ENCODE measurements around the gene RPL22L1. TPM values are rescaled to one million over a fixed set of nuclear protein-coding genes. Genes with fewer than 3 reads are reported as not detected.

Gene RPL22L1
- total RNA-seq, 2 donors from 2014 or later: 26.0 to 61.2 TPM

DNA sequence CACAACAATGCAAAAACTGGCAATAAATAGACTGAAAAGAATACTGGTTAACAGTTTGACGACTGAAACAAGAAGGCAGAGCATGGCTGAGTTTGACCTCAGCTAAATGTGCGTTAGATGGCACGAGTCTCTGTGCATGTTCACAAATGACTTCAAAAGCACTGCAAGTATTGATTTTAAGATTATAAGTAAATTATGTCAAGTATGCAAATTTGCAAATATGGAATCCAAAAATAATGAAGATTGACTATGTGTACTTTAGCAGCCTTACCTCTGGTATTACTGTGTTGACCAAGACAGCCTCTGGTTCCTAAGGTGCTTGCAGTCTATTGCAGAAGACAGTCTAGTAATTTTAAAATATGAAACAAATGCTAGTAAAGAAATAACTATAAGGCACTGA lies 41.1 kb upstream of the RPL22L1 start:
- H3K4me3 ChIP-seq: no peak overlapping the region
- ATAC-seq (no peak), DNase-seq (no peak)
- H3K36me3 ChIP-seq (replicated peaks in 1 of 2; ENCODE audit: insufficient read depth in 1 of 2, low read depth in 2 of 2): no peaks in the 10 kb centered on the region
- H3K4me1 ChIP-seq: peaks cover 14% of the 10 kb centered on the region
- H3K27me3 ChIP-seq: no peaks in the 10 kb centered on the region
- H3K27ac ChIP-seq: no peak overlapping the region
- TF ChIP-seq POLR2A (IDR thresholded peaks at IDR 0.05): no peak
- TF ChIP-seq, protein P1, sequence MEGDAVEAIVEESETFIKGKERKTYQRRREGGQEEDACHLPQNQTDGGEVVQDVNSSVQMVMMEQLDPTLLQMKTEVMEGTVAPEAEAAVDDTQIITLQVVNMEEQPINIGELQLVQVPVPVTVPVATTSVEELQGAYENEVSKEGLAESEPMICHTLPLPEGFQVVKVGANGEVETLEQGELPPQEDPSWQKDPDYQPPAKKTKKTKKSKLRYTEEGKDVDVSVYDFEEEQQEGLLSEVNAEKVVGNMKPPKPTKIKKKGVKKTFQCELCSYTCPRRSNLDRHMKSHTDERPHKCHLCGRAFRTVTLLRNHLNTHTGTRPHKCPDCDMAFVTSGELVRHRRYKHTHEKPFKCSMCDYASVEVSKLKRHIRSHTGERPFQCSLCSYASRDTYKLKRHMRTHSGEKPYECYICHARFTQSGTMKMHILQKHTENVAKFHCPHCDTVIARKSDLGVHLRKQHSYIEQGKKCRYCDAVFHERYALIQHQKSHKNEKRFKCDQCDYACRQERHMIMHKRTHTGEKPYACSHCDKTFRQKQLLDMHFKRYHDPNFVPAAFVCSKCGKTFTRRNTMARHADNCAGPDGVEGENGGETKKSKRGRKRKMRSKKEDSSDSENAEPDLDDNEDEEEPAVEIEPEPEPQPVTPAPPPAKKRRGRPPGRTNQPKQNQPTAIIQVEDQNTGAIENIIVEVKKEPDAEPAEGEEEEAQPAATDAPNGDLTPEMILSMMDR (IDR thresholded peaks at IDR 0.05): no peak
- WGBS, 2 donors: 71 to 75% methylated on average over 3 of the region's 3 CpGs
- H3K9me3 ChIP-seq: peaks cover 0 to 5% (median 0%) of the 10 kb centered on the region in 3 donors
- intact Hi-C loops (cut with DNase I): no loop called here

DNA sequence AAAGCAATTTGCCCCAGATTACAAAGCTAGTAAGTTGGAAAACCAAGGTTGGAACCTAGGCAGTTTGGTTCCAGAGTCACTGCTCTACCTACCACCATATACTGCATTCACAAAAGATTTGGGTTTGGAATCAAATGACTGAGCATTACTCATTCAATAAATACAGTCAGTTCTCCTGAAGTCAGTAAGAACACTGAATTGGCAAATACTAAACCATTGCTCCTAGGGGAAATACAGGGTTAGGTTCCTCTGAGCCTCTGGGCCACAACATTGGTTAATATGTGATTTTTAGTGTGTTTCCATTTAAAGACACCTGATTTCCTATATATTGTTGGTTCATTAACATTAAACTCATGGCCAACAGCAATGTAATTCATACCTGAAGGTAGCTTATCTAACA lies 40.5 kb upstream of the RPL22L1 start:
- no peak for DNase-seq
- TF ChIP-seq POLR2A (IDR thresholded peaks at IDR 0.05): no peak
- Histone ChIP-seq H3K27ac (no peak overlapping the region), H3K4me1 (peaks cover 14% of the 10 kb centered on the region), H3K27me3 (no peaks in the 10 kb centered on the region), H3K36me3 (replicated peaks in 1 of 2; ENCODE audit: insufficient read depth in 1 of 2, low read depth in 2 of 2) (no peaks in the 10 kb centered on the region), H3K9me3 (peaks cover 0 to 5% (median 0%) of the 10 kb centered on the region in 3 donors), H3K4me3 (no peak overlapping the region)
- no peak for ATAC-seq
- intact Hi-C loops (cut with DNase I): no loop called here

DNA sequence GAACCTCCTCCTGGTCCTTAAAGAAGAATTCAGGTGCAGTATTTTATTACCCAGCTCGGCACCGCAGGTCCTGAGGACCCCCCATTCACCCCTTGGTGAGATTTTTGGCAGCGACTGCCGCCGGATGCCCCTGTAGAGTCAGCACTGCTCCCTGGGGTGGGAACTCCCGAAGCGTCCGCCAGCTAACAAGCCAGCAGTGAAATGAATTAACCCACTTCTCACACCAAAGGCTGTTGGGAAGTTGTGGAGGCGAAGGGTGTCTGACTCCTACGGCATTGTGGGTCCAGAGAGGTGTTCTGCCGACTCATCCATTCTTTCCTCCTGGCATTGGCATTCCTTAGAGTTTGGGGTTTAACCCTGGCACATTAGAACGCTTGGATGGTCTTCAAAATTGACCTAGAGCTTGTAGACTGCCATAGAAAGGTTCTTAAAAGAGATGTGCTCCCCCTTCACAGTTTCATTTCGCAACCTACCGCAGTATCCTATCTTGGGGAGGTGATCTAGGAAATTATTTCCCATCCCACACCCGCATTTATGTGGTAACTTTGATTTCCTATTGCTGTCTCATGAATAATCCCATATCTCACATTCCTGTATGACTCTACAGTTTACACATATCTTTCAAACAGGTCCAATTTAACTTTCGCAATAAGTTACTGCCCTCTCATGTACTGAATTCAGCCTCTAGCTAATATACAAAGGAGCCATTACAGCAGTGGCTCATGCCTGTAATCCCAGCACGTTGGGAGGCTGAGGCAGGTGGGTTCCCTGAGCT lies 39.3 kb upstream of the RPL22L1 start:
- peaks cover 14% of the 10 kb centered on the region for H3K4me1 ChIP-seq
- TF ChIP-seq POLR2A (IDR thresholded peaks at IDR 0.05): no peak
- TF ChIP-seq, protein P1 (IDR thresholded peaks at IDR 0.05): no peak
- H3K4me3 ChIP-seq: no peak overlapping the region
- peak overlapping the region in 1 of 4 donors; percentile 73 for H3K27ac ChIP-seq
- WGBS, 2 donors: 82 to 84% methylated on average over 15 to 17 of the region's 17 CpGs
- no peaks in the 10 kb centered on the region for H3K36me3 ChIP-seq (replicated peaks in 1 of 2; ENCODE audit: insufficient read depth in 1 of 2, low read depth in 2 of 2)
- peaks cover 0 to 5% (median 0%) of the 10 kb centered on the region in 3 donors for H3K9me3 ChIP-seq
- intact Hi-C loops (cut with DNase I): no loop called here
- no peaks in the 10 kb centered on the region for H3K27me3 ChIP-seq
- DNase-seq (peak in 1 of 4 donors; percentile 14), ATAC-seq (no peak)

DNA sequence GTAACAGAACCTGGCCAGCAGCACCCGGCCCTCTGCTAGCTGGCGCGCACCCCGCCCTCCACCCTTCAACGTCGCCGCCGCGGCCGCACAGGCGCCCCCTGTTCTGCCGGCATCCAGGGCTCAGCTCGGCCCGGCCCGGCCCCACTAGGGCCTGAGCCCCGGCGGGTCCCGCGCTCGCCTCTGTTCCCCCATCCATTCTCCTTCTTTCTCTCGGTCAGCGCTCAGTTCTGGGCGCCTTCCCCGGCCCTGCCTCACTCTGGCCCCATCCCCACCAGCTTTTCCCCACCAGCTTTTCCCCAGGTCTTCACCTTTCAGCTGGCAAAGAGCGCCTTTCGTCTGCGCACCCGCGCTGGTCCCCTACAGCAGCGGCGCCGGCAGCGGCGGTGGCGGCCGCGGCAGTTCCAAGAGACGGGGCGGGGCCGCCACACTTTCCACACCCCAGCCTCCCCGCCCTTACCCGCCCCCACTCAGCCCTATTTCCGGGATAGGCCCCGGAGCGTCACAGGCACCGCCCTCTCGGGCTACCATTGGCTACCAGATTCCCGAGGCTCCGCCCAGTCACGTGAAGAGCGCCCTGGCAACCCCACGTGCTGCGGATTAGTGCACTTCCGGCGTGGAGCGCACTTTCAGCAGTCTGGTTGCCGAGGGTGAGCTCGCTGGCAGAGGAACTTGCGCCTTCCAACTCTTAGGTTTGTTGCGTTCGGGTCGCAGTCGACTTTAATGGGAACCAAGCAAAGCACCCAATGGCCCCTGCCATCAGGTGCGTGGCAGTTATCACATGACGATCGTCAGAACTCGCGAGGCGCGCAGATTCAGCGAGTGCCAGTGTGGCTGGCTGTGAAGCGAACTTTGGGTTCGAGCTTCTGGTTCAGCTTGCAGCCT lies 38.5 kb upstream of the RPL22L1 start, which contains the start of gene EIF5A2:
TSS of gene EIF5A2 (minus strand) at position 403 of the 882 bp plus-strand sequence. CDS start 831 bp downstream, outside the sequence.
- peak; percentile 99 for ATAC-seq
- TF ChIP-seq, protein P1 (IDR thresholded peaks at IDR 0.05): no peak
- TF ChIP-seq POLR2A (IDR thresholded peaks at IDR 0.05): peak; percentile 18 to 66 (median 60)
- H3K36me3 ChIP-seq (replicated peaks in 1 of 2; ENCODE audit: insufficient read depth in 1 of 2, low read depth in 2 of 2): no peaks in the 10 kb centered on the region
- intact Hi-C loops (cut with DNase I): no loop called here
- H3K9me3 ChIP-seq: peaks cover 0 to 5% (median 0%) of the 10 kb centered on the region in 3 donors
- no peaks in the 10 kb centered on the region for H3K27me3 ChIP-seq
- H3K4me3 ChIP-seq: peak within 1 kb of the TSS; percentile 37 to 71
- DNase-seq: peak; percentile 94 to 97 (median 96)
- H3K27ac ChIP-seq: peak within 1 kb of the TSS in 3 of 4 donors; percentile 56 to 74 (median 73)
- WGBS, 2 donors: 11 to 24% methylated on average over 34 to 73 of the region's 73 CpGs
- peaks cover 14% of the 10 kb centered on the region for H3K4me1 ChIP-seq
